Left ventricle myocardium inferior (tissue), 1 donor: ENCODE measurements around the gene MACROD2. TPM values are rescaled to one million over a fixed set of nuclear protein-coding genes. Genes with fewer than 3 reads are reported as not detected.

Source experiments
- DNase-seq: peaks from one replicate; pipeline ENCODE4 v3.0.0-alpha.2; 2020
- H3K27ac ChIP-seq: fragments of 200-600 bp; replicated peaks from 2 replicates; pipeline ENCODE4 v1.8.0; 2021
- H3K27me3 ChIP-seq: fragments of 200-600 bp; 2 replicates; pipeline ENCODE4 v1.8.0; 2021; ENCODE audit warnings: low read depth
- H3K36me3 ChIP-seq: fragments of 200-600 bp; 2 replicates; pipeline ENCODE4 v1.8.0; 2021
- H3K4me1 ChIP-seq: fragments of 200-600 bp; 2 replicates; pipeline ENCODE4 v1.8.0; 2021
- H3K4me3 ChIP-seq: fragments of 200-600 bp; 2 replicates; pipeline ENCODE4 v1.8.0; 2021; ENCODE audit warnings: mild to moderate bottlenecking, moderate library complexity
- H3K9me3 ChIP-seq: fragments of 200-600 bp; replicated peaks from 2 replicates; pipeline ENCODE4 v1.8.0; 2021
- intact Hi-C: fragments of 100-400 bp; cut with micrococcal nuclease; formaldehyde crosslinking; loops from one replicate; pipeline ENCODE4 v1.11.0; 2022
- total RNA-seq: library from RNA; stranded (reverse); fragmentation: NEBNext Ultra II Directional; extraction: Animal tissue kit (Norgen Biotek cat#: 25700); gene quantifications from one replicate; pipeline ENCODE4 v1.2.1, GENCODE V29; 2021
- TF ChIP-seq, protein P1 (sequence below): fragments of 200-600 bp; IDR thresholded peaks from 2 replicates; pipeline ENCODE4 v1.8.0; 2021; ENCODE audit warnings: antibody characterized with exemption, mild to moderate bottlenecking, borderline replicate concordance
- donor health status: DM: no; HTN: yes; CAD: no; lungs with severe emphysema.

MACROD2 gene
- total RNA-seq, 1 donor from 2014 or later = 3.6 TPM

DNA sequence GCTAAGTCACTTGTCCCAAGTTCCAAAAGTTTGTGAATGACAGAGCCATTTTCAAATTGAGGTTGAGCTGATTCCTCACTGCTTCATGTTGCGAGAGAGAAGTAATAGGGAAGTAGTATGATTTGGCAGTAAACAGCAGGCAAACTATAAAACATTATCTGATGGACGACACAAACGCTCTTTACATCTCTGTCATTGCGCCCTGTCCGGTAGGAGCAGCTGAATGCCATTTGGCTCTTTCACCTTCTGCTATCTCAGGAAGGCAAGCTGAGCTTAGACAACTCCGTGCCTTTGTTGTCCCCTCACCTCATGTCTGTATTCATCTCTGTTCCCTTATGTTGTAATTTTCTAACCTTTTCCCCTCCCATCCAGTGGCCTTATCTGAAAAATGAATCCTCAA lies 782.8 kb downstream of the MACROD2 start:
- intact Hi-C loops = no loop called here
- Histone ChIP-seq H3K36me3 (no peaks in the 10 kb centered on the region), H3K27me3 (no peaks in the 10 kb centered on the region), H3K4me1 (no peaks in the 10 kb centered on the region), H3K27ac (no peak overlapping the region), H3K9me3 (no peaks in the 10 kb centered on the region), H3K4me3 (no peak overlapping the region)
- TF ChIP-seq, protein P1, sequence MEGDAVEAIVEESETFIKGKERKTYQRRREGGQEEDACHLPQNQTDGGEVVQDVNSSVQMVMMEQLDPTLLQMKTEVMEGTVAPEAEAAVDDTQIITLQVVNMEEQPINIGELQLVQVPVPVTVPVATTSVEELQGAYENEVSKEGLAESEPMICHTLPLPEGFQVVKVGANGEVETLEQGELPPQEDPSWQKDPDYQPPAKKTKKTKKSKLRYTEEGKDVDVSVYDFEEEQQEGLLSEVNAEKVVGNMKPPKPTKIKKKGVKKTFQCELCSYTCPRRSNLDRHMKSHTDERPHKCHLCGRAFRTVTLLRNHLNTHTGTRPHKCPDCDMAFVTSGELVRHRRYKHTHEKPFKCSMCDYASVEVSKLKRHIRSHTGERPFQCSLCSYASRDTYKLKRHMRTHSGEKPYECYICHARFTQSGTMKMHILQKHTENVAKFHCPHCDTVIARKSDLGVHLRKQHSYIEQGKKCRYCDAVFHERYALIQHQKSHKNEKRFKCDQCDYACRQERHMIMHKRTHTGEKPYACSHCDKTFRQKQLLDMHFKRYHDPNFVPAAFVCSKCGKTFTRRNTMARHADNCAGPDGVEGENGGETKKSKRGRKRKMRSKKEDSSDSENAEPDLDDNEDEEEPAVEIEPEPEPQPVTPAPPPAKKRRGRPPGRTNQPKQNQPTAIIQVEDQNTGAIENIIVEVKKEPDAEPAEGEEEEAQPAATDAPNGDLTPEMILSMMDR = no peak
- no peak for DNase-seq

DNA sequence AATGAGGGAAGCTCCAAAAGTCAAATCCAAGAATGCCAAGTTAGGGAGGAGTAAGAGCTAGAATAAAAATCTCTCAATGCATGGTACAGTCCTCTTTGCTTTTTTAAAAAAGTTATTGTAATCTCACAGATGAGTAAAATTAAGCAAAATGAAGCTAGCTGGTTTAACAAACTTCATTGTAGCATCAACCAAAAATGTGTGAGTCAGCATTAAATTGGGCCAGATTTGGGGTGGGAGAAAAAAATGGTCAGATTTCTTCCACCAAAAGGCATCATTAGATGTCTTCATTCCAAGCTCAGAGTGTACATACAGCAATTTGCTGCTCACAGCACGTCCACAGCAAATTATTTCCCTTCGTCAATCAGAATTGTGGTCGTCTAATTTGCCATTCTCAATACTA lies 783.6 kb downstream of the MACROD2 start:
- no peak overlapping the region for H3K27ac ChIP-seq
- TF ChIP-seq, protein P1 = no peak
- intact Hi-C loops = no loop called here
- no peaks in the 10 kb centered on the region for H3K27me3 ChIP-seq
- H3K36me3 ChIP-seq = no peaks in the 10 kb centered on the region
- no peaks in the 10 kb centered on the region for H3K4me1 ChIP-seq
- H3K9me3 ChIP-seq = no peaks in the 10 kb centered on the region
- H3K4me3 ChIP-seq = no peak overlapping the region
- no peak for DNase-seq

DNA sequence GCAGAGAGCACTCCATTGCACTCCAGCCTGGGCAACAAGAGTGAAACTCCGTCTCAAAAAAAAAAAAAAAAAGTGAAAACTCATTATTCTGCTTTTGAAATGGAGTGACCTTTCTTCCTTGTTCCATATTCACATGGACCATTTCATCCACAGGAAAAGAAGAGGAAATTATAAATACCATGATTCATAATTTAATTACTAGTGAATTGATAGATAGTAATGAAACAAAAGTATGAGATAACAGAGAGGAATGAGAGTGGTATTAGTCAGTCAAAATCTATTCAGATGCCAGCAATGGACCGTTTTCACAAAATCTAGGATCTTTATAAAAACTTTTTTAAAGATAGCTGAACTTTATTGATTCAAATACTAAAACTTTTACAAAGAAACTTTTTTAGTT lies 785.2 kb downstream of the MACROD2 start:
- Histone ChIP-seq H3K27me3 (no peaks in the 10 kb centered on the region), H3K4me3 (no peak overlapping the region), H3K27ac (no peak overlapping the region), H3K4me1 (no peaks in the 10 kb centered on the region), H3K9me3 (no peaks in the 10 kb centered on the region), H3K36me3 (no peaks in the 10 kb centered on the region)
- TF ChIP-seq, protein P1 = no peak
- intact Hi-C loops = no loop called here
- DNase-seq = no peak

DNA sequence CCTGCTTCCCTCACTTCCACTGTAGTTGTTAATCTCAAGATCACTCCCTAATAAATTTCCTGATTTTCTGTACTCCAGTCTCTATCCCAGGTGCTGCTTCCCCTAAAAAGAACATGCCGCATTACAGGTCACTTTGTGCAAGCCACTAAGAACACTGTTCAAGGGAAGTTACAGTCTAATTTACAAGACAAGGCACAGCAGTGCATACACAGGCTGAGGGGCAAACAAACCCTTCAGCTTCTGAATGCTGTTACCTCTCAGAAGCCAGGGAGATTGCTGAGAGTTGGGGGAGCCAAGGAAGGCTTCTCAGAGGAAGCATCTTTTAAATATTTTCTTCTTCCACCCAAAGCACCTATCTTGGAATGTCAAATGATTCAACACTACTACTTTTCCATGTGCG lies 787.4 kb downstream of the MACROD2 start:
- no peak overlapping the region for H3K4me3 ChIP-seq
- H3K36me3 ChIP-seq = no peaks in the 10 kb centered on the region
- DNase-seq = no peak
- no peaks in the 10 kb centered on the region for H3K27me3 ChIP-seq
- TF ChIP-seq, protein P1 = no peak
- no peak overlapping the region for H3K27ac ChIP-seq
- no peaks in the 10 kb centered on the region for H3K4me1 ChIP-seq
- intact Hi-C loops = no loop called here
- H3K9me3 ChIP-seq = no peaks in the 10 kb centered on the region

DNA sequence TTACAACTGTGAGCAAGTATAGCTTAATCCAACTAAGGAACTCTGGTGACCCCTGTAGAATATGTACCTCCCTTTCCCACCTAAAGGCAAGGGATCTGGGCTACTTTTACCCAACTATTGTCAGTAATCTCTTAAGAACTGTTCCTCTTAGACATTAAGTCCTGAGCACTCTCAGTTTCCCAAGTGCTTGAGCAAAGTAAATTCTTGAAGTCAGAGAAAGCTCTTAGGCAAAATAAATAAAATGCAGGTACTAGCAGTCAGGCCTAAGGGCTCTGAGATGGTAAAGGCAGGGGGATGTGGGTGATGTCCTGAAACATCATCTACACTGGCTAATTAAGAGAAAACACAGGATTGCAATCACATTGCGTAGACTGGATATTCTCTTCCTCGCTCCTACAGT lies 788.5 kb downstream of the MACROD2 start:
- intact Hi-C loops = no loop called here
- DNase-seq = no peak
- Histone ChIP-seq H3K4me3 (no peak overlapping the region), H3K9me3 (no peaks in the 10 kb centered on the region), H3K27me3 (no peaks in the 10 kb centered on the region), H3K36me3 (no peaks in the 10 kb centered on the region), H3K27ac (no peak overlapping the region), H3K4me1 (no peaks in the 10 kb centered on the region)
- TF ChIP-seq, protein P1 = no peak
